HepG2 (cell line): Measurements from ENCODE around the gene C12orf43. TPM values are rescaled to one million over a fixed set of nuclear protein-coding genes. Genes with fewer than 3 reads are reported as not detected.
A peak's percentile ranks its signal among the peaks of the same experiment; 100 is the strongest.

Experiments used
- ATAC-seq: fragments of 200-7000 bp; cut with Tn5 transposase; 3 replicates; pipeline ENCODE4 v1.9.1; 2020; ENCODE audit warnings: mild to moderate bottlenecking, moderate library complexity
- BruUV-seq: library from RNA; stranded (reverse); fragments of 400-500 nt; replicated peaks from 2 replicates; lab custom pipeline; 2021; lab: Mats Ljungman, UMichigan
- CTCF ChIA-PET: fragments of 300-600 bp; formaldehyde crosslinking; extraction: SDS; loops from one replicate; lab custom pipeline; 2021; ENCODE audit warnings: low total read pairs, inconsistent platforms, low intra/inter-chr PET ratio; lab: Yijun Ruan, JAX
- POLR2A ChIA-PET: fragments of 350-600 bp; sonication (Branson Sonifier 250); formaldehyde crosslinking; loops from one replicate; lab custom pipeline; 2020; ENCODE audit warnings: antibody characterized with exemption, inconsistent platforms; lab: Yijun Ruan, JAX
- DNase-seq: peaks from one replicate; pipeline ENCODE4 v3.0.0-alpha.2; 2015; ENCODE audit warnings: low spot score
- FAIRE-seq: peaks from 3 replicates; lab custom pipeline; 2011; peaks lifted over from hg19 to GRCh38; lab: Jason Lieb, UNC
- H2AFZ ChIP-seq: one replicate; pipeline ENCODE4 v1.6.1; 2011; ENCODE audit warnings: low read length, inconsistent platforms
- H3K27ac ChIP-seq: fragments of 300-600 bp; 3 replicates; pipeline ENCODE4 v1.8.0; 2011; ENCODE audit warnings: mixed run types, mild to moderate bottlenecking, mixed read lengths, low read length, inconsistent platforms; ENCODE audit not compliant: insufficient read depth; ENCODE audit errors: extremely low read length
- H3K27me3 ChIP-seq, 2 experiments: fragments of 200-600 bp in 1 of 2; 2 replicates in 1 of 2; 3 replicates in 1 of 2; pipeline versions ENCODE4 v1.6.0 to v1.8.0; 2011; ENCODE audit warnings: low read length in 2 of 2, mild to moderate bottlenecking in 2 of 2, moderate library complexity in 2 of 2, inconsistent platforms in 1 of 2; ENCODE audit not compliant: insufficient read depth in 2 of 2, control insufficient read depth in 1 of 2
- H3K36me3 ChIP-seq, 2 experiments: fragments of 200-600 bp in 1 of 2; replicated peaks in 1 of 2; 2 replicates in 1 of 2; 3 replicates in 1 of 2; pipeline versions ENCODE4 v1.5.1 to v1.8.0; 2011; ENCODE audit warnings: low read length in 2 of 2, inconsistent platforms in 1 of 2; ENCODE audit not compliant: insufficient read depth in 2 of 2, control insufficient read depth in 1 of 2
- H3K4me1 ChIP-seq: 2 replicates; pipeline ENCODE4 v1.5.1; 2012; ENCODE audit warnings: low read length, inconsistent platforms; ENCODE audit not compliant: insufficient read depth
- H3K4me2 ChIP-seq: 2 replicates; pipeline ENCODE4 v1.6.0; 2011; ENCODE audit warnings: low read depth, low read length, inconsistent platforms
- H3K4me3 ChIP-seq, 3 experiments: fragments of 200-600 bp in 1 of 3; sonication (generic), shearing (Covaris generic) in 1 of 3; replicated peaks in 1 of 3; 2 replicates each; pipeline ENCODE4 v1.5.1; 2011 to 2016; ENCODE audit warnings: low read length in 3 of 3, inconsistent platforms in 2 of 3, low read depth in 2 of 3, mild to moderate bottlenecking in 2 of 3, control low read depth in 1 of 3, mixed read lengths in 1 of 3; ENCODE audit not compliant: insufficient read depth in 1 of 3
- H3K79me2 ChIP-seq: one replicate; pipeline ENCODE4 v1.6.1; 2011; ENCODE audit warnings: low read length, inconsistent platforms; ENCODE audit not compliant: insufficient read depth
- H3K9ac ChIP-seq: 2 replicates; pipeline ENCODE4 v1.6.0; 2011; ENCODE audit warnings: mild to moderate bottlenecking, low read depth, low read length, inconsistent platforms; ENCODE audit not compliant: insufficient read depth
- H3K9me3 ChIP-seq: 2 replicates; pipeline ENCODE4 v1.5.1; 2012; ENCODE audit warnings: mild to moderate bottlenecking, low read length
- H4K20me1 ChIP-seq: 2 replicates; pipeline ENCODE4 v1.6.0; 2011; ENCODE audit warnings: inconsistent platforms, mild to moderate bottlenecking, low read length, moderate library complexity; ENCODE audit not compliant: insufficient read depth
- CHD2 ChIP-seq: IDR thresholded peaks from 2 replicates; pipeline ENCODE4 v1.6.1; 2011; ENCODE audit warnings: low read depth, low read length, improper control_type of control experiment
- DR1 ChIP-seq: sonication (generic); formaldehyde crosslinking; IDR thresholded peaks from 2 replicates; pipeline ENCODE4 v1.8.0; 2021; ENCODE audit warnings: mild to moderate bottlenecking, missing genetic modification reagents, inconsistent platforms
- ELF3 ChIP-seq: IDR thresholded peaks from 2 replicates; pipeline ENCODE4 v1.6.1; 2016; ENCODE audit warnings: missing genetic modification reagents, missing compliant biosample characterization
- GATA4 ChIP-seq: sonication (generic); IDR thresholded peaks from 2 replicates; pipeline ENCODE4 v1.6.1; 2016; ENCODE audit warnings: antibody characterized with exemption, low read depth, borderline replicate concordance
- KLF13 ChIP-seq: sonication (generic); formaldehyde crosslinking; IDR thresholded peaks from 2 replicates; pipeline ENCODE4 v1.4.0; 2020; ENCODE audit warnings: mild to moderate bottlenecking, missing genetic modification reagents
- NAIF1 ChIP-seq: sonication (generic); formaldehyde crosslinking; IDR thresholded peaks from 2 replicates; pipeline ENCODE4 v1.5.0; 2020; ENCODE audit warnings: mild to moderate bottlenecking, missing genetic modification reagents, borderline replicate concordance
- RARG ChIP-seq: sonication (generic); formaldehyde crosslinking; IDR thresholded peaks from 2 replicates; pipeline ENCODE4 v1.4.0; 2020; ENCODE audit warnings: low read depth, mild to moderate bottlenecking, missing genetic modification reagents
- ZFP41 ChIP-seq: sonication (generic); formaldehyde crosslinking; IDR thresholded peaks from 2 replicates; pipeline ENCODE4 v1.4.0; 2020; ENCODE audit warnings: mild to moderate bottlenecking, missing genetic modification reagents, borderline replicate concordance
- ZFX ChIP-seq: sonication (generic); formaldehyde crosslinking; IDR thresholded peaks from 2 replicates; pipeline ENCODE4 v1.4.0; 2020; ENCODE audit warnings: mild to moderate bottlenecking, low read depth, missing genetic modification reagents, moderate library complexity
- ZNF12 ChIP-seq: sonication (generic); formaldehyde crosslinking; IDR thresholded peaks from 2 replicates; pipeline ENCODE4 v1.5.0; 2020; ENCODE audit warnings: missing genetic modification reagents
- ZNF207 ChIP-seq: fragments of 450-650 bp; IDR thresholded peaks from 2 replicates; pipeline ENCODE4 v1.6.1; 2016; ENCODE audit warnings: antibody characterized with exemption, borderline replicate concordance
- ZNF460 ChIP-seq: sonication (generic); formaldehyde crosslinking; IDR thresholded peaks from 2 replicates; pipeline ENCODE4 v1.5.1; 2020; ENCODE audit warnings: missing genetic modification reagents, mild to moderate bottlenecking, borderline replicate concordance
- ZNF546 ChIP-seq: sonication (generic); formaldehyde crosslinking; conservative IDR thresholded peaks from 2 replicates; pipeline ENCODE4 v1.8.1; 2023; ENCODE audit warnings: mild to moderate bottlenecking, missing genetic modification reagents
- ZNF564 ChIP-seq: sonication (generic); formaldehyde crosslinking; IDR thresholded peaks from 2 replicates; pipeline ENCODE4 v1.8.1; 2023; ENCODE audit warnings: mild to moderate bottlenecking, missing genetic modification reagents
- ZNF619 ChIP-seq: sonication (generic); formaldehyde crosslinking; IDR thresholded peaks from 2 replicates; pipeline ENCODE4 v1.4.0; 2020; ENCODE audit warnings: mild to moderate bottlenecking, missing genetic modification reagents
- ZSCAN20 ChIP-seq: sonication (generic); formaldehyde crosslinking; IDR thresholded peaks from 2 replicates; pipeline ENCODE4 v1.4.0; 2020; ENCODE audit warnings: missing genetic modification reagents, mild to moderate bottlenecking, borderline replicate concordance
- WGBS: methylation state at CpG from one replicate; pipeline ENCODE4 v1.1.6; 2017; ENCODE audit warnings: low lambda C conversion rate; 5-methylcytosine and 5-hydroxymethylcytosine counted together
- in situ Hi-C: cut with HindIII; loops from 2 replicates; pipeline ENCODE4 v1.10.0; 2017; ENCODE audit warnings: low pct_unique_long_range_greater_than_20kb; ENCODE audit not compliant: extremely low pct_ligation_motif_present
- intact Hi-C: fragments of 100-400 bp; cut with micrococcal nuclease; formaldehyde crosslinking; loops from one replicate; pipeline ENCODE4 v1.10.0; 2022; ENCODE audit not compliant: unreplicated experiment
- polyA plus RNA-seq, 8 experiments: library from polyadenylated mRNA; depleted of rRNA in 3 of 8; stranded (reverse) in 7 of 8; unstranded in 1 of 8; fragments of >200 nt; fragmentation: Illumina TruSeq in 4 of 8; extraction: Trizol in 4 of 8; gene quantifications; 2 replicates each; pipeline versions ENCODE4 v1.2.1 to v1.2.3, GENCODE V29; 2011 to 2016; ENCODE audit warnings: low read depth in 4 of 8, missing spikeins in 1 of 8, mixed read lengths in 1 of 8; ENCODE audit not compliant: insufficient read depth in 1 of 8
- total RNA-seq, 5 experiments: library from RNA; depleted of rRNA; stranded (reverse); fragments of >200 nt; fragmentation: Illumina TruSeq; extraction: Trizol; gene quantifications; 2 replicates each; pipeline ENCODE4 v1.2.3, GENCODE V29; 2016; ENCODE audit warnings: low read depth in 1 of 5
- TF ChIP-seq, protein P1 (sequence below): sonication (generic); formaldehyde crosslinking; IDR thresholded peaks from 2 replicates; pipeline ENCODE4 v1.5.0; 2020; ENCODE audit warnings: mild to moderate bottlenecking, missing genetic modification reagents, moderate library complexity

Gene C12orf43
- total and polyA plus RNA-seq, 2 of the 13 experiments (the other 11 are each of a cell fraction or from before 2014, with no cell fraction given) = 7.9 to 11.1 TPM

DNA sequence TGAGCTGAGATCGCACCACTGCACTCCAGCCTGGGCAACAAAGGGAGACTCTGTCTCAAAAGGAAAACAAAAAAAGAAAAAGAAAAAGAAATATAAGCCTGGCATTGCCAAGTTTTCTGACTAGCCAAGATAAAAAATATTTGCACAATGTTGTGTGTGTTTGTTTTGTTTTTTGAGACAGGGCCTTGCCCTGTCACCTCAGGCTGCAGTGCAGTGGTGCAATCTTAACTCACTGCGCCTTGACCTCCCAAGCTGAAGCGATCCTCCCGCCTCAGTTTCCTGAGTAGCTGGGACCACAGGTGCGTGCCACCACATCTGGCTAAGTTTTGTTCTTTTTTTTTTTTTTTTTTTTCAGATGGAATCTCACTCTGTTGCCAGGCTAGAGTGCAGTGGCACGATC is 5.5 kb upstream of the C12orf43 start:
- H4K20me1 ChIP-seq = no peaks in the 10 kb centered on the region
- no peak overlapping the region for H2AFZ ChIP-seq
- H3K4me2 ChIP-seq = peak overlapping the region; percentile 53
- ChIA-PET CTCF (no interaction called here), POLR2A (interaction anchor here (1.3 kb wide), 1 partner anchor 43 kb away, joined by 4 read pairs; the partner anchor contains the start of gene HNF1A)
- H3K9ac ChIP-seq = no peak overlapping the region
- DNase-seq (no peak), FAIRE-seq (no peak), ATAC-seq (no peak)
- no peaks in the 10 kb centered on the region for H3K27me3 ChIP-seq
- intact Hi-C loops = no loop called here
- H3K27ac ChIP-seq = no peak overlapping the region
- peak overlapping the region in 1 of 3 experiments; percentile 35; a peak in 2 of 6 replicates for H3K4me3 ChIP-seq
- BruUV-seq = no TSS peak
- 6% methylated on average over 6 of the region's 6 CpGs for WGBS
- H3K79me2 ChIP-seq = no peaks in the 10 kb centered on the region
- TF ChIP-seq ELF3 (CRISPR knock-in tag) (no peak), ZNF460 (CRISPR knock-in tag) (no peak), ZFX (CRISPR knock-in tag) (0 out of 2 replicates have a peak, but pooled peaks have one; percentile 21), GATA4 (no peak)
- no peaks in the 10 kb centered on the region for H3K36me3 ChIP-seq
- no peaks in the 10 kb centered on the region for H3K9me3 ChIP-seq
- peaks cover 85% of the 10 kb centered on the region for H3K4me1 ChIP-seq
- in situ Hi-C loops = no loop called here

DNA sequence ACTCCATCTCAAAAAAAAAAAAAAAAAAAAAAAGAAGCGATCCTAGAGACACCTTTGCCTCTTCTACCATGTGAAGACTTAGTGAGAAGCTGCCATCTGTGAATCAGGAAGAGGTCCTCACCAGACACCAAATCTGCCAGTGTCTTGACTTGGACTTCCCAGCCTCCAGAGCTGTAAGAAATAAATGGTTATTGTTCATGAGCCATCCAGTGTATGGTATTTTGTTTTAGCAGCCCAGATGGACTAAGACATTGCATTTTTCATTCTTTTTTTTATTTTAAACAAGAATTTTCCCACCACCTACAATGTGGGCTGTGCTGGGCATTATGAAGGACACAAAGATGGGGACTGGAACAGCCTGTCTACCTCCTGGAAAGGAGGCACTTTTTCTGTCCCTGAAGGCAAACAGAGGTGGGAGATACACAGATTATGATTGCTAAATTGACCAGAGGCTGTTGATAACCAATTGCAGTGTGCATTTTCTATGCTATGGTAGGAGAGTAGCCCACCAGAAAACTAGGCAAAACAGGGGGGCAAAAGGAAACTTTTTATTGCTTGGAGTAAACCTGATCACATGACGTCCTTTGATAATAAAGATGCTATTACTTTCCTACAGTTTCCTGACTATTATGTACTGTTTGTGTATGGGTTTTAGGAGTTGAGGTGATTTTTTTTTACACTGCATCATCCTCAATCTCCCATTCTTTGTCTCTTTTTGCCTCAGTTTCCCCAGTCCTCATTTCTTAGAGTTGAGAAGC is 2.8 kb upstream of the C12orf43 start:
- BruUV-seq = no TSS peak
- WGBS = 67% methylated on average over 2 of the region's 2 CpGs
- no peaks in the 10 kb centered on the region for H3K36me3 ChIP-seq
- in situ Hi-C loops (loop anchor here (5.0 kb wide), 1 partner anchor 73 kb away; no protein-coding TSS in a partner anchor), intact Hi-C loops (no loop called here)
- FAIRE-seq (no peak), DNase-seq (no peak), ATAC-seq (no peak)
- H2AFZ ChIP-seq = no peak overlapping the region
- CTCF ChIA-PET = no interaction called here
- POLR2A ChIA-PET = interaction anchor here (0.9 kb wide), 1 partner anchor 38 kb away, joined by 3 read pairs; no protein-coding TSS in a partner anchor
- H3K4me2 ChIP-seq = no peak overlapping the region
- H3K4me1 ChIP-seq = peaks cover 73% of the 10 kb centered on the region
- peaks cover 13% of the 10 kb centered on the region for H3K79me2 ChIP-seq
- H3K27me3 ChIP-seq = no peaks in the 10 kb centered on the region; a peak in 1 of 5 replicates
- no peak overlapping the region for H3K4me3 ChIP-seq
- no peaks in the 10 kb centered on the region; the same call in 1 of the 2 replicates for H4K20me1 ChIP-seq
- H3K9ac ChIP-seq = no peak overlapping the region
- no peak overlapping the region for H3K27ac ChIP-seq
- no peaks in the 10 kb centered on the region for H3K9me3 ChIP-seq
- TF ChIP-seq KLF13 (no peak), ZNF207 (no peak), ZNF564 (CRISPR knock-in tag) (peak; percentile 98), ZFP41 (CRISPR knock-in tag) (no peak), NAIF1 (CRISPR knock-in tag) (no peak), ZSCAN20 (no peak), RARG (no peak), CHD2 (no peak), ZNF546 (CRISPR knock-in tag) (no peak), DR1 (CRISPR knock-in tag) (no peak), ZNF12 (CRISPR knock-in tag) (peak; percentile 51; the same call in 1 of the 2 replicates), ZNF619 (no peak)
- TF ChIP-seq, protein P1, sequence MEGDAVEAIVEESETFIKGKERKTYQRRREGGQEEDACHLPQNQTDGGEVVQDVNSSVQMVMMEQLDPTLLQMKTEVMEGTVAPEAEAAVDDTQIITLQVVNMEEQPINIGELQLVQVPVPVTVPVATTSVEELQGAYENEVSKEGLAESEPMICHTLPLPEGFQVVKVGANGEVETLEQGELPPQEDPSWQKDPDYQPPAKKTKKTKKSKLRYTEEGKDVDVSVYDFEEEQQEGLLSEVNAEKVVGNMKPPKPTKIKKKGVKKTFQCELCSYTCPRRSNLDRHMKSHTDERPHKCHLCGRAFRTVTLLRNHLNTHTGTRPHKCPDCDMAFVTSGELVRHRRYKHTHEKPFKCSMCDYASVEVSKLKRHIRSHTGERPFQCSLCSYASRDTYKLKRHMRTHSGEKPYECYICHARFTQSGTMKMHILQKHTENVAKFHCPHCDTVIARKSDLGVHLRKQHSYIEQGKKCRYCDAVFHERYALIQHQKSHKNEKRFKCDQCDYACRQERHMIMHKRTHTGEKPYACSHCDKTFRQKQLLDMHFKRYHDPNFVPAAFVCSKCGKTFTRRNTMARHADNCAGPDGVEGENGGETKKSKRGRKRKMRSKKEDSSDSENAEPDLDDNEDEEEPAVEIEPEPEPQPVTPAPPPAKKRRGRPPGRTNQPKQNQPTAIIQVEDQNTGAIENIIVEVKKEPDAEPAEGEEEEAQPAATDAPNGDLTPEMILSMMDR (CRISPR knock-in tag) = no peak
